SK-N-SH (cell line): ENCODE measurements around the gene RARG. TPM values are rescaled to one million over a fixed set of nuclear protein-coding genes. Genes with fewer than 3 reads are reported as not detected.

Source experiments
- CTCF ChIA-PET: fragments of 300-600, 350-600 bp; formaldehyde crosslinking; extraction: SDS; loops from one replicate; lab custom pipeline; 2021; lab: Yijun Ruan, JAX
- POLR2A ChIA-PET: fragments of 350-600 bp; sonication (Branson Sonifier 250); formaldehyde crosslinking; extraction: SDS; loops from one replicate; lab custom pipeline; 2020; ENCODE audit warnings: antibody characterized with exemption, inconsistent platforms; lab: Yijun Ruan, JAX
- DNase-seq: peaks from one replicate; pipeline ENCODE4 v3.0.0; 2012
- H2AFZ ChIP-seq: fragments of 200-600 bp; sonication (generic); 2 replicates; pipeline ENCODE4 v1.8.1; 2016; ENCODE audit warnings: antibody characterized with exemption, mild to moderate bottlenecking, low read depth
- H3F3A ChIP-seq: fragments of 200-600 bp; sonication (generic); replicated peaks from 2 replicates; pipeline ENCODE3; 2016; ENCODE audit warnings: antibody characterized with exemption, mild to moderate bottlenecking; ENCODE audit not compliant: insufficient read depth
- H3K27ac ChIP-seq, 2 experiments: fragments of 200-500 bp in 1 of 2; fragments of 200-600 bp in 1 of 2; sonication (Bioruptor generic) in 1 of 2; sonication (generic), shearing (Covaris generic) in 1 of 2; 2 replicates each; pipeline versions ENCODE4 v1.5.1 to v1.6.1; 2014 to 2016; ENCODE audit warnings: low read depth in 2 of 2, inconsistent platforms in 1 of 2, low read length in 1 of 2, mild to moderate bottlenecking in 1 of 2, mixed read lengths in 1 of 2
- H3K27me3 ChIP-seq: fragments of 200-600 bp; sonication (generic), shearing (Covaris generic); 2 replicates; pipeline ENCODE4 v1.6.1; 2016; ENCODE audit warnings: mixed run types; ENCODE audit not compliant: insufficient read depth
- H3K36me3 ChIP-seq, 2 experiments: fragments of 200-500 bp in 1 of 2; fragments of 200-600 bp in 1 of 2; sonication (Bioruptor generic) in 1 of 2; sonication (generic) in 1 of 2; replicated peaks in 1 of 2; 2 replicates each; pipeline versions ENCODE3 to v1.5.1; 2014 to 2016; ENCODE audit warnings: low read length in 1 of 2, mild to moderate bottlenecking in 1 of 2; ENCODE audit not compliant: insufficient read depth in 2 of 2, control insufficient read depth in 1 of 2
- H3K4me1 ChIP-seq, 2 experiments: fragments of 200-500 bp in 1 of 2; fragments of 200-600 bp in 1 of 2; sonication (Bioruptor generic) in 1 of 2; sonication (generic), shearing (Covaris generic) in 1 of 2; 2 replicates each; pipeline versions ENCODE4 v1.5.1 to v1.6.1; 2014 to 2016; ENCODE audit warnings: low read depth in 1 of 2, low read length in 1 of 2, mixed run types in 1 of 2; ENCODE audit not compliant: insufficient read depth in 2 of 2, control insufficient read depth in 1 of 2
- H3K4me2 ChIP-seq: fragments of 200-600 bp; sonication (generic), shearing (Covaris generic); 2 replicates; pipeline ENCODE4 v1.6.1; 2017; ENCODE audit warnings: mixed run types
- H3K4me3 ChIP-seq, 2 experiments: fragments of 200-500 bp in 1 of 2; fragments of 200-600 bp in 1 of 2; sonication (Bioruptor generic) in 1 of 2; sonication (generic), shearing (Covaris generic) in 1 of 2; 2 replicates each; pipeline versions ENCODE4 v1.5.1 to v1.8.1; 2014 to 2016; ENCODE audit warnings: low read depth in 2 of 2, inconsistent platforms in 1 of 2, low read length in 1 of 2, mild to moderate bottlenecking in 1 of 2, mixed read lengths in 1 of 2, moderate library complexity in 1 of 2
- H3K79me2 ChIP-seq: fragments of 200-600 bp; sonication (generic); 2 replicates; pipeline ENCODE4 v1.8.1; 2017; ENCODE audit warnings: mild to moderate bottlenecking; ENCODE audit not compliant: insufficient read depth
- H3K9ac ChIP-seq: fragments of 200-600 bp; sonication (generic); 2 replicates; pipeline ENCODE4 v1.6.1; 2017; ENCODE audit warnings: mixed run types
- H3K9me2 ChIP-seq: fragments of 200-600 bp; sonication (generic); 2 replicates; pipeline ENCODE4 v1.6.1; 2017; ENCODE audit warnings: mixed run types
- H3K9me3 ChIP-seq: fragments of 200-600 bp; sonication (generic); 2 replicates; pipeline ENCODE4 v1.6.1; 2017; ENCODE audit warnings: mixed run types, mild to moderate bottlenecking, moderate library complexity
- H4K20me1 ChIP-seq: fragments of 200-600 bp; sonication (generic); 2 replicates; pipeline ENCODE4 v1.6.1; 2017; ENCODE audit warnings: mild to moderate bottlenecking, mixed run types; ENCODE audit not compliant: insufficient read depth
- ELF1 ChIP-seq: IDR thresholded peaks from 2 replicates; pipeline ENCODE4 v1.4.0; 2012
- FOXJ3 ChIP-seq: sonication (generic); formaldehyde crosslinking; IDR thresholded peaks from 2 replicates; pipeline ENCODE4 v1.5.1; 2020; ENCODE audit warnings: mild to moderate bottlenecking, missing genetic modification reagents
- FOXM1 ChIP-seq: IDR thresholded peaks from 2 replicates; pipeline ENCODE4 v1.4.0; 2012; ENCODE audit warnings: low read depth, mild to moderate bottlenecking
- GATA2 ChIP-seq: sonication (generic); formaldehyde crosslinking; IDR thresholded peaks from 2 replicates; pipeline ENCODE4 v1.5.0; 2020; ENCODE audit warnings: mild to moderate bottlenecking, missing genetic modification reagents
- MAX ChIP-seq: IDR thresholded peaks from 2 replicates; pipeline ENCODE4 v1.4.0; 2012; ENCODE audit warnings: low read depth
- MEF2A ChIP-seq: IDR thresholded peaks from 2 replicates; pipeline ENCODE4 v1.4.0; 2012; ENCODE audit warnings: low read depth, borderline replicate concordance
- MXI1 ChIP-seq: IDR thresholded peaks from 2 replicates; pipeline ENCODE4 v1.6.1; 2012; ENCODE audit warnings: mild to moderate bottlenecking, low read depth, low read length, improper control_type of control experiment
- NRF1 ChIP-seq: IDR thresholded peaks from 2 replicates; pipeline ENCODE4 v1.6.1; 2012; ENCODE audit warnings: low read depth, mild to moderate bottlenecking, low read length
- RAD21 ChIP-seq: IDR thresholded peaks from 2 replicates; pipeline ENCODE4 v1.6.1; 2012; ENCODE audit warnings: mild to moderate bottlenecking, low read length
- RXRA ChIP-seq: IDR thresholded peaks from 2 replicates; pipeline ENCODE4 v1.4.0; 2012; ENCODE audit warnings: low read depth, mild to moderate bottlenecking, borderline replicate concordance
- TAF1 ChIP-seq: IDR thresholded peaks from 2 replicates; pipeline ENCODE4 v1.6.1; 2012; ENCODE audit warnings: low read depth, mild to moderate bottlenecking, low read length, moderate library complexity, borderline replicate concordance
- TEAD4 ChIP-seq: IDR thresholded peaks from 2 replicates; pipeline ENCODE4 v1.4.0; 2012; ENCODE audit warnings: mild to moderate bottlenecking, borderline replicate concordance; ENCODE audit not compliant: insufficient read depth
- YY1 ChIP-seq: IDR thresholded peaks from 2 replicates; pipeline ENCODE4 v1.4.0; 2012; ENCODE audit warnings: low read depth, mild to moderate bottlenecking
- WGBS: methylation state at CpG from one replicate; pipeline ENCODE4 v1.1.6; 2017; ENCODE audit warnings: low lambda C conversion rate; 5-methylcytosine and 5-hydroxymethylcytosine counted together
- polyA plus RNA-seq, 3 experiments: library from polyadenylated mRNA; depleted of rRNA; stranded (reverse); fragments of >200 nt; gene quantifications; 2 replicates each; pipeline ENCODE4 v1.2.3, GENCODE V29; 2012
- TF ChIP-seq, protein P1 (sequence below): fragments of 150-350 bp; IDR thresholded peaks from 2 replicates; pipeline ENCODE4 v1.6.1; 2017; ENCODE audit warnings: antibody characterized with exemption, low read length, low read depth, borderline replicate concordance
- TF ChIP-seq, protein P2 (sequence below): IDR thresholded peaks from 2 replicates; pipeline ENCODE4 v1.4.0; 2012; ENCODE audit warnings: low read depth, borderline replicate concordance
- TF ChIP-seq, protein P3 (sequence below): IDR thresholded peaks from 2 replicates; pipeline ENCODE4 v1.4.0; 2012; ENCODE audit warnings: low read depth, borderline replicate concordance
- TF ChIP-seq, protein P4 (sequence below): fragments of 200-600 bp; sonication (generic); IDR thresholded peaks from 2 replicates; pipeline ENCODE4 v1.6.1; 2017; ENCODE audit warnings: antibody characterized with exemption, mild to moderate bottlenecking, moderate library complexity

The RARG gene
- polyA plus RNA-seq, 1 of the 3 experiments (the other 2 are of a cell fraction), result 36.6 TPM

- H3K4me1 ChIP-seq, result no peaks in the 10 kb centered on the region; a peak in 1 of 4 replicates
- no peak overlapping the region for H3K9ac ChIP-seq
- H3K79me2 ChIP-seq, result peaks cover 12% of the 10 kb centered on the region
- H3K27me3 ChIP-seq, result no peaks in the 10 kb centered on the region
- no peaks in the 10 kb centered on the region for H4K20me1 ChIP-seq
- H3F3A ChIP-seq, result no peaks in the 10 kb centered on the region
- no peak for DNase-seq
- no peak overlapping the region for H3K4me2 ChIP-seq
- CTCF ChIA-PET, result interaction anchor here (0.8 to 1.8 kb wide), 3 partner anchors 9 to 46 kb away, joined by 4 to 5 read pairs (median 4); partner anchors contain the start of gene ESPL1
- POLR2A ChIA-PET, result no interaction called here
- no peaks in the 10 kb centered on the region for H3K9me2 ChIP-seq
- H3K36me3 ChIP-seq, result peaks cover 3 to 5% of the 10 kb centered on the region in 2 experiments
- H2AFZ ChIP-seq, result no peak overlapping the region
- no peak for TF ChIP-seq MAX
- TF ChIP-seq, protein P1, sequence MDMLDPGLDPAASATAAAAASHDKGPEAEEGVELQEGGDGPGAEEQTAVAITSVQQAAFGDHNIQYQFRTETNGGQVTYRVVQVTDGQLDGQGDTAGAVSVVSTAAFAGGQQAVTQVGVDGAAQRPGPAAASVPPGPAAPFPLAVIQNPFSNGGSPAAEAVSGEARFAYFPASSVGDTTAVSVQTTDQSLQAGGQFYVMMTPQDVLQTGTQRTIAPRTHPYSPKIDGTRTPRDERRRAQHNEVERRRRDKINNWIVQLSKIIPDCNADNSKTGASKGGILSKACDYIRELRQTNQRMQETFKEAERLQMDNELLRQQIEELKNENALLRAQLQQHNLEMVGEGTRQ, result no peak
- TF ChIP-seq RXRA, result no peak
- TF ChIP-seq, protein P2, sequence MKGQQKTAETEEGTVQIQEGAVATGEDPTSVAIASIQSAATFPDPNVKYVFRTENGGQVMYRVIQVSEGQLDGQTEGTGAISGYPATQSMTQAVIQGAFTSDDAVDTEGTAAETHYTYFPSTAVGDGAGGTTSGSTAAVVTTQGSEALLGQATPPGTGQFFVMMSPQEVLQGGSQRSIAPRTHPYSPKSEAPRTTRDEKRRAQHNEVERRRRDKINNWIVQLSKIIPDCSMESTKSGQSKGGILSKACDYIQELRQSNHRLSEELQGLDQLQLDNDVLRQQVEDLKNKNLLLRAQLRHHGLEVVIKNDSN, result no peak
- TF ChIP-seq FOXM1, result no peak
- no peak for TF ChIP-seq MEF2A
- no peak for TF ChIP-seq TAF1
- TF ChIP-seq, protein P3, sequence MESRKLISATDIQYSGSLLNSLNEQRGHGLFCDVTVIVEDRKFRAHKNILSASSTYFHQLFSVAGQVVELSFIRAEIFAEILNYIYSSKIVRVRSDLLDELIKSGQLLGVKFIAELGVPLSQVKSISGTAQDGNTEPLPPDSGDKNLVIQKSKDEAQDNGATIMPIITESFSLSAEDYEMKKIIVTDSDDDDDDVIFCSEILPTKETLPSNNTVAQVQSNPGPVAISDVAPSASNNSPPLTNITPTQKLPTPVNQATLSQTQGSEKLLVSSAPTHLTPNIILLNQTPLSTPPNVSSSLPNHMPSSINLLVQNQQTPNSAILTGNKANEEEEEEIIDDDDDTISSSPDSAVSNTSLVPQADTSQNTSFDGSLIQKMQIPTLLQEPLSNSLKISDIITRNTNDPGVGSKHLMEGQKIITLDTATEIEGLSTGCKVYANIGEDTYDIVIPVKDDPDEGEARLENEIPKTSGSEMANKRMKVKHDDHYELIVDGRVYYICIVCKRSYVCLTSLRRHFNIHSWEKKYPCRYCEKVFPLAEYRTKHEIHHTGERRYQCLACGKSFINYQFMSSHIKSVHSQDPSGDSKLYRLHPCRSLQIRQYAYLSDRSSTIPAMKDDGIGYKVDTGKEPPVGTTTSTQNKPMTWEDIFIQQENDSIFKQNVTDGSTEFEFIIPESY, result no peak
- no peak for TF ChIP-seq TEAD4
- no peak for TF ChIP-seq FOXJ3 (CRISPR knock-in tag)
- no peaks in the 10 kb centered on the region for H3K9me3 ChIP-seq
- no peak overlapping the region for H3K27ac ChIP-seq
- H3K4me3 ChIP-seq, result no peak overlapping the region
- WGBS, result 81% methylated on average over 7 of the region's 7 CpGs
Observed at GRCh38 chr12:53258541-53259539, 26.8 kb upstream of the RARG start.

DNA sequence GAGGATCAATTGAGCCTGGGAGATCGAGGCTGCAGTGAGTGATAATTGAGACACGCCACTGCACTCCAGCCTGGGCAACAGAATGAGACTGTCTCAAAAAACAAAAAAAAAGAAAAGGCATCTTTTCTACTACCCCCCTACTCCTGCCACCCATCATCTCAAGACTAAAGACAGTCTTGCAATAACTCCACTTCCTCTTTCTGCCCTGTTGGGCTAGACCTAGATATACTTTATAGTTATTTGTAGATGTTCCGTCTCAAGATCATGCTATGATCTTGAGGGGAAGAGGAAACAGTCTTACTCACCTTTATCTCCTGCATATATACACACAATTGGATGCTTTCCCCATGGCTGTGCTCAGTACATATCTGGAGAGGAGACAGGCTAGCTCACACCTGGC is 24.0 kb upstream of the RARG start:
- no peaks in the 10 kb centered on the region for H3K9me2 ChIP-seq
- no peak overlapping the region for H2AFZ ChIP-seq
- no peaks in the 10 kb centered on the region for H4K20me1 ChIP-seq
- H3K9ac ChIP-seq, result no peak overlapping the region
- H3K36me3 ChIP-seq, result peaks cover 5 to 11% of the 10 kb centered on the region in 2 experiments
- peaks cover 0 to 15% of the 10 kb centered on the region in 2 experiments; a peak in 1 of 4 replicates for H3K4me1 ChIP-seq
- H3K9me3 ChIP-seq, result no peaks in the 10 kb centered on the region
- no peaks in the 10 kb centered on the region for H3K27me3 ChIP-seq
- no peaks in the 10 kb centered on the region for H3F3A ChIP-seq
- no peak overlapping the region for H3K4me3 ChIP-seq
- H3K27ac ChIP-seq, result no peak overlapping the region
- WGBS, result 92% methylated on average over 3 of the region's 3 CpGs
- H3K79me2 ChIP-seq, result peaks cover 30% of the 10 kb centered on the region
- POLR2A ChIA-PET, result no interaction called here
- H3K4me2 ChIP-seq, result no peak overlapping the region
- DNase-seq, result no peak
- CTCF ChIA-PET, result interaction anchor here (1.0 to 1.8 kb wide), 2 partner anchors 12 to 43 kb away, joined by 5 to 7 read pairs; partner anchors contain the start of gene ESPL1
- TF ChIP-seq RXRA (no peak), MXI1 (no peak), TAF1 (no peak), TEAD4 (no peak), GATA2 (CRISPR knock-in tag) (no peak), MAX (no peak), YY1 (no peak), NRF1 (no peak), RAD21 (no peak), ELF1 (no peak), FOXJ3 (CRISPR knock-in tag) (no peak)
- TF ChIP-seq, protein P4, sequence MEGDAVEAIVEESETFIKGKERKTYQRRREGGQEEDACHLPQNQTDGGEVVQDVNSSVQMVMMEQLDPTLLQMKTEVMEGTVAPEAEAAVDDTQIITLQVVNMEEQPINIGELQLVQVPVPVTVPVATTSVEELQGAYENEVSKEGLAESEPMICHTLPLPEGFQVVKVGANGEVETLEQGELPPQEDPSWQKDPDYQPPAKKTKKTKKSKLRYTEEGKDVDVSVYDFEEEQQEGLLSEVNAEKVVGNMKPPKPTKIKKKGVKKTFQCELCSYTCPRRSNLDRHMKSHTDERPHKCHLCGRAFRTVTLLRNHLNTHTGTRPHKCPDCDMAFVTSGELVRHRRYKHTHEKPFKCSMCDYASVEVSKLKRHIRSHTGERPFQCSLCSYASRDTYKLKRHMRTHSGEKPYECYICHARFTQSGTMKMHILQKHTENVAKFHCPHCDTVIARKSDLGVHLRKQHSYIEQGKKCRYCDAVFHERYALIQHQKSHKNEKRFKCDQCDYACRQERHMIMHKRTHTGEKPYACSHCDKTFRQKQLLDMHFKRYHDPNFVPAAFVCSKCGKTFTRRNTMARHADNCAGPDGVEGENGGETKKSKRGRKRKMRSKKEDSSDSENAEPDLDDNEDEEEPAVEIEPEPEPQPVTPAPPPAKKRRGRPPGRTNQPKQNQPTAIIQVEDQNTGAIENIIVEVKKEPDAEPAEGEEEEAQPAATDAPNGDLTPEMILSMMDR, result no peak
- TF ChIP-seq, protein P1, result no peak
